T-helper 2 cell treated with Interferon-gamma antibody and Interleukin-4, amounts not matched to agents 100 ng/mL and 5 ng/mL, for 36 hours (primary cell): ENCODE results near the gene CRYBA1. TPM values are rescaled to one million over a fixed set of nuclear protein-coding genes. Genes with fewer than 3 reads are reported as not detected.
"Not testable (repeated sequence)": the region's sequence is repeated elsewhere in the genome, so short reads cannot be mapped to it uniquely, and the experiment has no call there.

Source experiments
- intact Hi-C: fragments of 100-400 bp; cut with micrococcal nuclease; formaldehyde crosslinking; loops from one replicate; pipeline ENCODE4 v1.15.1; 2023
- total RNA-seq: library from RNA; stranded (reverse); gene quantifications from 2 replicates; pipeline ENCODE4 v1.2.3, GENCODE V29; 2022

The CRYBA1 gene, protein sequence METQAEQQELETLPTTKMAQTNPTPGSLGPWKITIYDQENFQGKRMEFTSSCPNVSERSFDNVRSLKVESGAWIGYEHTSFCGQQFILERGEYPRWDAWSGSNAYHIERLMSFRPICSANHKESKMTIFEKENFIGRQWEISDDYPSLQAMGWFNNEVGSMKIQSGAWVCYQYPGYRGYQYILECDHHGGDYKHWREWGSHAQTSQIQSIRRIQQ
- total RNA-seq, result not detected in 2 replicates

DNA sequence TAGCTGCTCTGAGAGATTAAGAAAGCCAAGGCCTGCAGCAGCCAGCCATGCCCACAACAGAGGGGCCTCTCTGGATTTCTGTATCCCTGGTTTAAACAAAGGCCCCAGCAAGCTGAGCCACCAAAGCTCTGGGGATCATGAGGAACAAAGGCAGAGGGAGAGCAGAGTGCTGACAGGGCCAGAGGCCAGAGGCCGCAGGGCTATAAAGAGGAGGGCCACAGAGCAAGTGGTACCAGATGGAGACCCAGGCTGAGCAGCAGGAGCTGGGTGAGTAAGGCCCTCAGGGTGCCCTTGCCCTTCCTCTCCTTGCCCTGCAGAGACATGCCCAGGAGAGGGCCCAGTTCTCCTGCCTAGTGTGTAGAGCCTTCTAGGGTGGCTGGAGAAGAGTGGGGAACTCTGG lies at the start of gene CRYBA1:
Gene CRYBA1 (plus strand): TSS at position 232 of the 400 bp plus-strand sequence. CDS start 5 bp downstream, at position 237.
- intact Hi-C loops, result no loop called here

DNA sequence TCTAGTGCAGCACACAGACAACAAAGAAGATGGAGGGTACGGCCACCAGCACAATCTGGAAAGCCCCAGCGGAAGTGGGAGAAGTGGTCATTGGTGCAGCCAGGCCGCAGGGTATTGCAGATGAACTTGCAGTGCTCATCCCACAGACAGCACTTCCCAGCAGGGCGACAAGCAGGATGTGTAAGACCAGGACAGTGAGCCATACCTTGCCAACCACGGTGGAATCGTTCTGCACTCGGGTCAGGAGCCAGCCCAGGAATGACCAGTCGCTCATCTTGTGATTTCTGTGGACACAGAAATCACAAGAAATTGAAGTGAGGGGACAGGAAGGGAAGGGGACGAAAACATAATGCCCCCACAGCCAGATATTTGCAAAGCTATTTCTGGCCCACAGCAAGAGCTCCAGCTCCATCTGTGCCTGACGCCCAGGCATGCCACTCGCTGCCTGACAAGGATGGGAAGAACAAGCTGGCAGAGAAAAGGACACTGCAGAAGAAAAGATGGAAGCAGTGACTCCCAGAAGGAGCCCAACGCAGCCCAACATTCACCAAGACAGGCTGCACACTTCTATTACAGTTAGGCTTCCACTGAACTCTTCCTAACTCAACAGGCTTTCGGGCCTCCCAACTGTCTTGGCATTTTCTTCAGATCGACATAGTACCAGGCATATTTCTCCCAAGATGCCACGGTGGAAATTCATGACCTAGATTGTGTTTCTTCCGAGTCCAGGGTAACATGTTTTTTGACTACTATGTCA lies 49.0 kb upstream of the CRYBA1 start:
- intact Hi-C loops, result no loop called here

DNA sequence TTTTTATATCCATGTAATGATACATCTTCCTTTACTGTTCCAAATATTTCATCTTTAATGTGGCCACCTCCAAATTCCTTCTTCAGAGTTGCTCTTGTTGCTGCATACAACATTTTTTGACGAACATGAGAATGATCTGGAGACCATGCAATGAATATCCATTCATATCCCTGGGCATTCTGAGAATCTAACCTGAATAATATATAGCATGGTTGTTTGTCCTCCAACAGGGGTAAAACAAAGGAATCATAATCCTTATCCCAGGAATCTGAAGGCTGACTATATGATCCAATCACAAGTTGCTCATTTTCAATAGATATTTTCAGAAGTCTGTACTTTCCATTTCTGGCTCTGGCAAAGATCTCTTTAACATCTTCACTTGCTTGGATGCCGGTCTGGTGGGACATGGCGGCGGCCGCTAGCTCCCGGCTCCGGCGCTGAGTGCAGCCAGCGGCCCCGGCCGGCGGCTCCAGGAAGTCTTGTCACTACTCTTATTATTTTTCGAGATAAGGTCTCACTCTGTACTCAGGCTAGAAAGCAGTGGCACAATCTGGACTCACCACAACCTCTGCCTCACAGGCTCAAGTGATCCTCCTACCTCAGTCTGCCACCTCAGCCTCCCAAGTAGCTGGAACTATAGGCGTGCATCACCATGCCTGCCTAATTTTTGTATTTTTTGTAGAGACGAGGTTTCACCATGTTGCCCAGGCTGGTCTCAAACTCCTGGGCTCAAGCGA lies 42.4 kb upstream of the CRYBA1 start:
- intact Hi-C loops, result not testable (repeated sequence)

DNA sequence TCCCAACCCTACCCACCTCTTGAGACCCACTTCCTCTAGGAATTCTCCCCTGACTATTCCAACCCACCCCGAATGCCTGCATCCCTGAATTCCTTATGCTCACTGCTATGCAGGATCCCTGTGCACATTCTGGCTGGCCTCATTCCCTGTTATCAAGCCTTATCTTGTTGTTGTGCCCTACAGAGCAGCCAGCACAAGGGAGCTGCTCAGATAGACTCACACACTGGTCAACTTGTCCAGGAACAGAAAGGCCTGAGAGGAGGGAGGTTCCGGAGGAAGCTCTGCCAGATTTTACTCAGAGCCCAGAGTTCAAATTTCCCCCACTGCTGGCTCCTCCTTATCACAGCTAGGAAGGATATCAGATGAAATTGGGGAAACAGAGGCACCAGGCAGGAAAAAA lies 41.6 kb upstream of the CRYBA1 start:
- intact Hi-C loops, result no loop called here

DNA sequence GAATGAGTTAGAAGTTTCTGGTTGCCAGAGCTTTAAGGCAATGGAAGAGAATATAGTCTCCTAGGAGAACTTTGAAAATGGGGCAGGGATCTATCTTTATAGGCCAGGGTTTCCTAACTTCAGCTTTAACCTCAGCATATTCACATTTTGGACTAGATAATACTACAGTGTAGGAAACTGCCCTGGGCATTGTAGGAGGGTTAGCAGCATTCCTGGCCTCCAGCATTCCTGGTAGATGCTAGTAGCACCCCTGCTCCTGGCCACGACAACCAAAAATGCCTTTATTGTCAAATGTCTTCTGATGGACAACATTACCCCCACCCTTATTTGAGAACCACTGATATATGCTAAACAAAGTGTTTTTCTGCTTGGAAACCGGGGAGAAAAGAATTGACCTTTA lies 38.7 kb upstream of the CRYBA1 start:
- intact Hi-C loops, result no loop called here

DNA sequence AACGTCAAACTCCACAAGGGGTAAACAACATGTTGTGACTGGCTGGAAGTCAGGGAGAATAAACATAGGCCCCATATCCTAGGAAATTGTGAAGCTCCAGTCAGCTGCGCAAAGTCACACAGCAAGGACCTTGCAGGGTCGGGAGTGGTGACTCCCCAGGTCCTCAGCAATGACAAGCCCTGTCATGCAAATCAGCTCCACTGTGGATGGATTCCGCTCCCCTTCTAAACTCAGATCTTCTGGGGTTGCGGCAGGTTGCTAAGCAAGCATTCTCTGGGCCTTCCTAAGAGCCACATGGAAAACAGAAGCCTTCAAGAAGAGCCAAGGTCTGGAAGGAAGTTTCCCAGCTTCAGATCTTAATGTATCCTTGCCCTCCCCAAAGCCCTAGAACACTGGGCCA lies 37.6 kb upstream of the CRYBA1 start:
- intact Hi-C loops, result no loop called here

DNA sequence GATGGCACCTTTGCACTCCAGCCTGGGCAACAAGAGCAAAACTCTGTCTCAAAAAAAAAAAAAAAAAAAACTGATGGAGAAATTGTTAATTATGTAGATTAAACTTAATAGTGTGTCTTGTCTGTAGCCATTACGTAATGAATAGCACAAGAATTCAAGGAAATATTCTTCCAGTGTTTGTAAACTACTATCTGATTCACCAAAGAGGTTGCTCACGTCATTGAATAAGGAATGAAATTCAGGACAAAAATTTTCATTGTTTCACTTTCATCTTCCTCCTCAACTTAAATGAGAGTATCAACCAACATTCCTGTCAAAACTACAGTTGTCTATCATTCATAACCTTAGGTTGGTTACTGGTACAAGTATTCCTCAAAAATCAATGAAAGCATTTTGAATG lies 35.8 kb upstream of the CRYBA1 start:
- intact Hi-C loops, result no loop called here

DNA sequence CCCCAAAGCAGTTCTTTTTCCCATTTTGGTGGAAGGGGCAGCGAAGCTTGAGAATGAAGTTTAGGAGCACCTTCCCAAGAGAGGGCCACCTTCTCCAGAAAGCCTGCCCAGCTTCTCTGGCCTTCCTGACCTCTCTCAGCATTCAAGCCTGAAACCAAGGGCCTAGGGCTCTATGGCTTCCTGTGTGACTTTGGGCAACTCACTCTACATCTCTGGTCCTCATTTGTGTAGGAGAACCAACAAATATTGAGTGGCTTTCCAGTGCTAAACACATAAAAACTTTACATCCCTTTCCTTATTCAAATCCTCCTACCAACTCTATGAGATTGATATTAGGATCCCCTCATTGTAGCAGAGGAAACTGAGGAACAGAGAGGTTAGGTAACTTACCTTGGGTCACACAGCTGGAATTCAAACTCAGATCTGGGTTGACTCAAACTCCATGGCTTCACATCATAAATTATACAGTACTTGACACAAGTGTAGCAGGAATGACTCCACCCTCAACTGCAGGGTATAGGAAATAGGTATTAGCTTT lies 34.5 kb upstream of the CRYBA1 start:
- intact Hi-C loops, result no loop called here

DNA sequence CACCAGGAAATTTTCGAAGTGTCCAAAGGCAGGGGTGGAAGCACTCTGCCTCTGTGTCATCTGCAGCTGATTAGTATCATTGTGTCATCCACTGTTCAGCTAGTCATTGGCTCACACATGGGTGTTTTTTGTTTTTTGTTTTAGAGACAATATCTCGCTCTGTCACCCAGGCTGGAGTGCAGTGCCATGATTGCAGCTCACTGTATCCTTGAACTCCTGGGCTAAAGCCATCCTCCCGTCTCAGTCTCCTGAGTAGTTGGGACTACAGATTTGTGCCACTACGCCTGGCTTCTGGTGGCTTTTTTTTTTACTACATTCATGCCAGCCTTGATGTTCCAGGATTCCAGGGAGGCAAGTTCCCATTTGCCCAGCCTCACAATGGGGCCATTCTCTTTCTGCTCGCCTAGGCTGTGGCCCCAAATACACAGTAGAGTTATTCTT lies 34.0 kb upstream of the CRYBA1 start:
- intact Hi-C loops, result no loop called here

DNA sequence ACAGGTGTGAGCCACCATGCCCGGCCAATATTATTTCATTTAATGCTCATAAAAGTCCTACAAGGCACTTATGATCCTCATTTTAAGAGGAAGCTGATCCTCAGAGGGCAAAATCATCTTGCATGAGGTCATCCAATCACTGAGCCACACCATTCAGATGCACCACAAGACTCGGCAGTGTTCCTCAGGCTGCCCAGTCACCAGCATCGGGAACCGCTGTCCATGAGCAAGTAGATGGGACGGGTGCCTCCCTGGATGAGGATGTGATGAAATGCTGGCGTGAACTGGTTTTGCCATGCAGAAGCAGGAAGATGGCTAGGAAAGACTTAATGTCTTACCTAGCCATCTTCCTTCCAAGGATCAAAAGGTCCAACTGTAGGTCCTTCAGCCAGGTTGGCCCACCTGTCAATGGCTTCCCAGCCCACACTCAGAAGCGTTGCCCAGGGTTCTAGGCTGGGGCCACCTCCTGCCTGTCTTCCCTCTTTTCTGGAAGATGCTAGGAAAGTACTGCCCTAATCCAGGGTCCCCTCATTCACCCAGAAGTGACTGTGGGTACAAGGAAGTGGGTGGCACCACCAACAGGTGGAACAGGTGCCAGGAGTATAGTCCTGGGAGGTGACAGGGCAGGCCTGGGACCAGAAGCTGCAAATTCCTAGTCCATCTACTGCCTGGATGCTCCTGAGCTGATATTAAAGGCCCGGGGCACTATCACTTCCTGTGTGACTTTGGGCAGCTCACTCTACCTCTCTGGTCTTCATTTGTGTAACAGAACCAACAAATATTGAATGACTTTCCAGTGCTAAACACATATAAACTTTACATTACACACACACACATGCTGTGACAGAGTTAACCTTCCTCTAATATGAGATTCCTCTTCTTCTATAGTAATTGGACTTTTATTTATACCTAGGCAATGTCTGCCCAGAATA lies 32.2 kb upstream of the CRYBA1 start:
- intact Hi-C loops, result no loop called here

DNA sequence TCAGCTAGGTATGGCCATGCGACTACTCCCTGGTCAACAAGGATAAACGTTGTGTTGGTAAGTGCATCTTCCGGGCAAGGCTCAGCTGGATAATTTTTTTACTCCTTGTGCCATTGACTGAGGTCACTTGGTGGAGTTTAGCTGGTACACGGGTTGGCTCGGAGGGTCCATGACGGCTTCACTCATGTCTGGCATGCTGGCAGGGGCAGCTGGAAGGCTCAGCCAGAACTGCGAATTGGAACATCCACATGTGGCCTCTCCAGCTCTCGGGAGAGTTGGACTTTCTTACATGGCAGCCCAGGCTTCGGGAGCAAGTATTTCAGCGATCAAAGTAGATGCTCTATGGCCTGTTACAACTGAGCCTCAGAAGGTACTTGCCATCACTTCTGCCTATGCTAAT lies 31.5 kb upstream of the CRYBA1 start:
- intact Hi-C loops, result no loop called here

DNA sequence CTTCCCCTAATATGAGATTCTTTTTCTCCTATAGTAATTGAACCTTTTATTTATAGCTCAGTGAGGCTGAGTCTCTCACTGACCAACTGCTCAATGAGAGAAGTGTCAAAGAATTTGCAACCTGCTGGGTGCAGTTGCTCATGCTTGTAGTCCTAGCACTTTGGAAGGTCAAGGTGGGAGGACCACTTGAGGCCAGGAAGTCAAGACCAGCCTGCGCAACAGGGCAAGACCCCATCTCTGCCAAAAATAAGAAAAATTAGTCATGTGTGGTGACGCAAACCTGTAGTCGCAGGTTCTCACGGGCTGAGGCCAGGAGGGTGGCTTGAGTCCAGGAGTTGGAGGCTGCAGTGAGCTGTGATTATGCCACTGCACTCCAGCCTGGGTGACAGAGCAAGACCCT lies 30.9 kb upstream of the CRYBA1 start:
- intact Hi-C loops, result no loop called here

DNA sequence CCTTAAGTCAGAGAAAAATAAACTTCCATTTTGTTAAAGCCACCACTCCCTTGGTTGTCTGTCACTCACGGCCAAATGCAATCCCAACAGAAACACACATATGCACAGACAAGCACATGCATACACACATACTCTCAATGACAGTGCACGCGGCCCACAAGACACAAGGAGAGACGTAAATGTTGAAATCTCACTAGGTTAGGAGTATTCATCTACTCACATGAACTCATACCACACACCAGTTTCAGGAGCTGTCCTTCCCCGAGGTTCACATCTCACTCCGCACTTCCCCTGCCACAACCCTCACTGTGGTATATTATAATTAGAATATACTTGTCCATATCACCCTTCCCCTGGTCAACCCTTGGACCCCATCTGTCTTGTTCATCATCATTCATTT lies 30.5 kb upstream of the CRYBA1 start:
- intact Hi-C loops, result no loop called here

DNA sequence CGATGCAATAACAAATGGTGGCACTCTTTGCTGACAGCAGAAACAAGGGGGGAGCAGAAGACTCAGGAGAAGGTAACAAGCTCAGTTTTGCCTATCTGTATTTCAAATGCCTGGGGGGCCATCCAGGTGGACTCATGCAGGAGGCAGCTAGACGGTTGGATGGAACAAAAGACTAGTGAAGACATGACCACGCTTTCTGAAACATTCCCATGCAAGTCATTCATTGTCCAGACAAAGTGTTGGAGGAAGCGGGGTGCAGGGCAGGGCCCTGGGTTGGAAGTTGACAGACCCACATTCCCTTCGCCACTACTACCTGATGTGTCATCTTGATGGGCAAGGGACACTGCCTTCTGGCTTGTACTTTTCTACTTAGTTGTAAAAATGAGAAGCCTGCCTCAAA lies 29.8 kb upstream of the CRYBA1 start:
- intact Hi-C loops, result no loop called here

DNA sequence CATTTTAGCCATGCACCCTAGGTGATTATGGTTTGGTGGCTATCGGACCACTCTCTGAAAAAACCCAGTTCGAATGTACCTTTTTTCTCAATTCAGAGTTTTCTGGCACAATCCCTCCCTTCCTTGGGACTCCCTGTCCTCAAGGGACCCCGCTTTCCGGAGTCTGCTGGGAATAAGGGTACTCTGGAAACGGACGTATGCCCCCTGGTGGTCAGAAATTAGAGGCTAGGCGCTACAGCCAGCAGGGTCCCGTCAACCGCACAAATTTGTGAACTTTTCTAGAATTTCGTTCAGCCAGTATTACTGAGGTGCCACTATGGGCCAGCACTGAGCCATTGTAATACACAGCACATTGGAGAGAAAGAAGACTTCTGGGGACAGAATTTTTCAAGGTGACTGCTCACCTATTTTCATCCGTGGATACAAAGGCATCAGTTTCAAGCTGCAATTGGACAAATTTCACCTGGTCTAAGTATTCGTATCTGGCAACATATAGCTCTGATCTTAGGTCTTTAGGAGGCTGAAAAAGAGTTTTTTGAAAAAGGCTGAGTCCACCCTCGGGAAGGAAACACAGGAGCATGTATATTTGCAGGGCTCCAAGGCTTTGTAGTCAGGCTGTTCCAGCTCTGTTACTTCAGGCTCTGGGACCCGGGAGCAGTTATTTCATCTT lies 27.1 kb upstream of the CRYBA1 start:
- intact Hi-C loops, result loop anchor here (1.0 kb wide), 2 partner anchors 70 to 74 kb away; no protein-coding TSS in a partner anchor

DNA sequence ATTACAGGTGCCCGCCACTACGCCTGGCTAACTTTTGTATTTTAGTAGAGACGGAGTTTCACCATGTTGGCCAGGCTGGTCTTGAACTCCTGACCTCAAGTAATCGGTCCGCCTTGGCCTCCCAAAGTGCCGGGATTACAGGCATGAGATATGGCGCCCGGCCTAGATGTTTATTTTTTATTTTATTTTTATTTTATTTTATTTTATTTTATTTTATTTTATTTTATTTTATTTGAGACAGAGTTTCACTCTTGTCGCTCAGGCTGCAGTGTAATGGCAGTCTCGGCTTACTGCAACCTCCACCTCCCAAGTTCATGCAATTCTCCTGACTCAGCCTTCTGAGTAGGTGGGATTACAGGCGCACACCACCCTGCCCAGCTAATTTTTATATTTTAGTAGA lies 25.3 kb upstream of the CRYBA1 start:
- intact Hi-C loops, result not testable (repeated sequence)

DNA sequence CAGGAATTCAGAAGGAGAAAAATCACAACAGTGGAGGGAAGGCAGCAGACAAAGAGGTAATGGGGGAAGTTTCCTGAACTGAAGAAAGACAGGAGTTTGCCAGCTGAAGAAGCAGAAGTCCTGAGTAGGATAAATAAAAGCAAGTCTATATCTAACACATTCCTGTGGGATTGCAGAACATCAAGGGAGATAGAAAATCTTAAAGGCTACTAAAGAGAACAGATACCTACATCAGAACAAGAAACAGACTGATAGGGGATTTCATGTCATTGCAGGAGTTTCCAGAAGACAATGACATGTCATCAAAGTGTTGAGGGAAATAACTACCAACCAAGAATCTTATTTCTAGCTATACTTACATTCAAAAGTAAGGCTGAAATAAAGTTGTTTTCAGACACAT lies 21.3 kb upstream of the CRYBA1 start:
- intact Hi-C loops, result no loop called here

DNA sequence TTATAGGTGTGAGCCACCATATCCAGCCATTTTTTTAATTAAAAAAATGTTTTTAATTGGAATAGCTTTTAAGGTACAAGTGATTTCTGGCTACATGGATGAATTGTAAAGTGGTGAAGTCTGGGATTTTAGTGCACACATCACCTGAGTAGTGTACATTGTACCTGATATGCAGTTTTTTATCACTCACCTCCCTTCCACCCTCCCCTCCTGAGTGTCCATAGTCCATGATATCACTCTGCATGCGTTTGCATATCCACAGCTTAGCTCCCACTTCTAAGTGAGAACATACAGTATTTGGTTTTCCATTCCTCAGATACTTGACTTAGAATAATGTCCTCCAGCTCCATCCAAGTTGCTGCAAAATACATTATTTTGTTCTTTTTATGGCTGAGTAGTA lies 13.4 kb upstream of the CRYBA1 start:
- intact Hi-C loops, result no loop called here

DNA sequence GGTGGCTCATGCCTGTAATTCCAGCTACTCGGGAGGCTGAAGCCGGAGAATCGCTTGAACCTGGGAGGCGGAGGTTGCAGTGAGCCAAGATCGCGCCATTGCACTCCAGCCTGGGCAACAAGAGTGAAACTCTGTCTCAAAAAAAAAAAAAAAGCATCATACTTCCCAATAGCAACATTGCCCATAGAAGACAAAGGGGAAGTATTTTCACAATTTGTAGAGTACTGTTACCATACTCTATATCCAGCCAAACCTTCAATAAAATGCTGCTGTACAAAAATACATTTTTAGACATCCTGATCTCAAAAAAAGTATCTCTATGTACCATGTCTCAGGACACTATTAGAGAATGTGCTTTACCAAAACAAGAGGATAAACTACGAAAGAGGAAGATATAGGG lies 11.7 kb upstream of the CRYBA1 start:
- intact Hi-C loops, result not testable (repeated sequence)

DNA sequence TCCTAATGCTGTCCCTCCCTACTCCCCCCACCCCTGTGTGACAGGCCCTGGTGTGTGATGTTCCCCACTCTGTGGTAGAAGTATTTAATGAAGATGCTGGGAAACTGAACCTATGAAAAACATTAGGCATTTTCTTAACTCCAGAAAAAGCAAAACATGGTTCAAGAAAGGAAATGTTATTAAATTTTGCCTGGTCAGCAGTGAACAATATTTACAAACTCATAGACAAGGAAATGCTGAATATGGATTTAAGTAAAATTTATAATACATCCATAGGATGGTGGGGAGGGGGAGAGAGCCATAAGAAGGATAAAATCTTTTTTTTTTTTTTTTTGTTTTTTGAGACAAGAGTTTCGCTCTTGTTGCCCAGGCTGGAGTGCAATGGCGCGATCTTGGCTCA lies 10.8 kb upstream of the CRYBA1 start:
- intact Hi-C loops, result no loop called here
